ENCODE data around the gene TOP2B.

Gene TOP2B

DNA sequence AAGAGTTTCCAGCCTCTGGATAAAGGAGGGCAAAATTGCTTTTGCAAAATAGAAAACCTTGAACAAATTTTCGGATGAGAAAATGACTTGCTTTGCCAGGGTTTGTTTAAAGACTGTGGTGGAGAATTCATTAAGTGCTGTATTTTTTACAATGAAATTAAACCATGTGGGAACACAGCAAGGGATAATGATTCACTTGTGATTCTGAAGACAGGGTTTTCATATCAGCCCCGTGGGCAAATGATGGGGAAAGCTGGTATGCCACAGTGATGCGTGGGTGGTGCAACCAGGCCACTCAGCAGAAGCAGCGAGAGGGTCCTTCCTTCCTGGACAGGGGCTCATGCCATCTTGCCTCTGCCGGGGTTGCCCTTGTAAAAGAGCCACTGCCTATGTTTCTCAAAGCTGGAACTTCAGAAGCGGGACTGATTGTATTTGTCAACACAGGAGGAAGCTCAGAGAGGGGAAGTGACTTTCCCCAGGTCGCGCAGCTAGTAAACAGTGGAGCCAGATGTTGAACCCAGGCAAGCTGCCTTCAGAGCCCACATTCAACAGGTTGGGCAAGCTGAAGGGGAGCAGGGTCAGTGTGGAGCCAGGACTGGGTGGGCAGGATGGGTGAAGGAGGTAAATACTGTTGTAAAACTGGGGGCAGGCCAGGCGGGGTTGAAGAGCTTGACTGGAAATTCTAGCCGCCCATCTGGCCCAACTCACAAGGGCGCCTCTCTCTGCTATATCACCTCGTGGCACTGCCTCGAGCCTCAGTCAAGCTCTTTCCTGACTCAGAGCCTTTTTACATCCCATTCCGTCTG lies 79.1 kb downstream of the TOP2B start:
- no peak for DNase-seq

DNA sequence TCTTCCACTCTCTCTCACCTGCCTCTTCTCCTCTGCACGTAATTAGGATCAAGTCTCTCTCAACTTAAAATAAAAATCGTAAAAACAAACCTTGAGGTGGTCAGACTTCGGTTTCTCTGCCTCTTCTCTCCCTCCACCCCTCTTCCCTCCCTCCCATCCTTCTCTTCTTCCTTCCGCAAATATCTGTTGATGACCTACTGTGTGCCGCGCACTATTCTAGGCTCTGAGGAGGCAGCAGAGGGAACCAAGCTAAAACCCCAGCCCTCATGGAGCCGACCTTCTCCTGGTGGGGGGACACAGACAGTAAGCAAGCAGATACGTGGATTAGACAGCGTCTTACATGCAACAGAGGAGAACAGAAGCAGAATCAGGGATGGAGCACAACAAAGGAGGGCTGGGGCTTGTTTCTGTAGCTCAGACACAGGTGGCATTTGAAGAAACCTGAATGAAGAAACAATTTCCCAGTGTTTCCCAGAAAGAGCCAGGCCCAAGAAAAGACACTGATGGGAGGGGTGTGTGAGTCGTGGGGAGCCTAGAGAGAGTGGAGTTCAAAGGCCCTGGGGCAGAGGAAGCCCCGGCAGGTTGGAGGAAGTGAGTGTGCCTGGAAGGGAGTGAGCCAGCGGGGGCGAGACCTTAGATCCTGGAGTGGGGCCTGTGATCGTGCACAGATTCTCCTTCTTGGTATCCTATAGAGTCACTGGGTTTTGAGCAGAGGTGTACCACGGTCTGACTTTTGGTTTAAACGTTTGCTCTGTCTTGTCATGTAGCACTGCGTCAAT lies 80.5 kb downstream of the TOP2B start:
- no peak for DNase-seq

DNA sequence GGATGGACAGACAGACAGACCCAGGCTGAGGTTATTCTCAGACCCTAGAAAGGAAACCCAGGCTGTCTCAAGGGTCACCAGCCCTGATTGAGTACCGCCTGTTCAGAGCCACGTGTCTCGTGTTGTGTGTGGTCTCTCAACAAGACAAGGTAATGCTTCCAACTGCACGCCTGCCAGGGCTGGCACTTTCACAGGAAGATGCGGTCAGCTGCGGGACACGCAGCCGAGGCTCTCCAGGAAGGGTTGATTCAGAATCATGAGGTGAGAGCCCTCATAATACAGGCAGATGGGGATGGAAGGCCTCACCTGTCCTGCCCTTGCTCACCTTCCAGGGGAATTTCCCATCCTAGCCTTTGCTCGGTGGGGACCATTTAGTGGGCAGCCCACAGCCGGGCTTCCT lies 81.4 kb downstream of the TOP2B start:
- no peak for DNase-seq

DNA sequence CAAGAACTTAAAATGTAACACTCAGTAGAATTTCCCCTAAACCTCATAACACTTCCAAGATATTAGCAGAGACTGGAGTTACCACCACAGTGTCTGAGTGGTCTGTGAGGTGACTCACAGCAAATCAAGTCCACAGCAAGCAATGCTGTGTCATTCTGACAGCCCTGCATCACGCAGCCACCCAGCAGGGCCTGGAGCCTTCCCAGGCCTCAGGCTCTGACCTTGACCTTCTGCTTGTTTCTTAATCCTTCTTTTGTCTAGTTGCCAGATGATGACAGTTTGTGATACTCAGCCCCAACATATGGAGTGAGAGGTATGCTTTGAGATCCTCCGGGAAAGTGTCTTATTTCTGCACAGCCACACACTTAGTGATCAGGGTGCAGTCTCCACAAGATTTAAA lies 82.5 kb downstream of the TOP2B start:
- DNase-seq: no peak

DNA sequence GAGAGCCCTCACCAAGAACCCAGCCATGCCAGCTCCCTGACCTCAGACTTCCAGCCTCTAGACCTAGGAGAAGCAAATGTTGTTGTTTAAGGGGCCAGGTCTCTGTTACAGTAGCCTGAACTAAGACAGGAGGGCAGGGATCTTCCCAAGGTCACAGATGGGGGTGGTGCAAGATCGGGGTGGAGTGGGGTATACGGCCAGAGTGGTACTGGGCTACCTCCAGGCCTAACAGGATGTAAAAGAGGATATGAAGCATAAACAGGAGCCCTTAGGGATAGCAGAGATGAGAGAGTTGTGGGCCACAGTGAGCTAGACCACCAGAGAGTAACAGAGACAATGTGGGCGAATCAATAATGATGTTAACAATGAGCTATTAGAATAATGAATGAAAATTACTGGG lies 82.9 kb downstream of the TOP2B start:
- DNase-seq: no peak

DNA sequence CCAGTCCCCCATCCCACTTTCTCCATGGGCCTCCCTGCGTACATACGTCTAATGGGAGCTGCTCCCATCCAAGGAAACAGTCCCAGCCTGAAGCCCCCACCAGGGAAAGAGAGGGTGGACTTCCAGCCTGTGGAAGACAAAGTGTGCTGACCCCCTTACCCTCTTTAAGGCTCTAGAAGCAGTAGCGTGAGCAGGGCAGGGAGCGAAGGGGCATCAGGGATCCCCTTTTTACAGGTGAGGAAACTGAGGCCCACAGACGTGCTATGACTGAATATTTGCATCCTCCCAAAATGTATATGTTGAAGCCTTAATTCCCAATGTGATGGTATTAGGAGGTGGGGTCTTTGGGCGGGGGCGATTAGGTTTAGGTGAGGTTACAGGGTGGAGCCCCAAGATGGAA lies 83.4 kb downstream of the TOP2B start:
- DNase-seq: no peak

DNA sequence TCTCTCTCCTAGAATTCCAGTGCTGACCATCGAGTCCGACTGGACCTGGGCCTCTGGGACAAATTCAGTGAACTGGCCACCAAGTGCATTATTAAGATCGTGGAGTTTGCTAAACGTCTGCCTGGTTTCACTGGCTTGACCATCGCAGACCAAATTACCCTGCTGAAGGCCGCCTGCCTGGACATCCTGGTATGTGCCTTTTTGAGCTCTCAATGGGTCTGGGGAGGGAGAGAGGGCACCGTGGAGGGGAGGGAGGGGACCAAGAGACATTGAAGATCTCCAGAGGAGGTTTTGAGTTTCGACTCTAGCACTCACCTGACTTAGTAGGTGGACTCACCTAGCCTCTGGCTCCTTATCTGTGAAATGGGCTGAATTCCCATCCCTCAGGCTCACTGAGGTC lies 84.2 kb downstream of the TOP2B start:
- DNase-seq: no peak

DNA sequence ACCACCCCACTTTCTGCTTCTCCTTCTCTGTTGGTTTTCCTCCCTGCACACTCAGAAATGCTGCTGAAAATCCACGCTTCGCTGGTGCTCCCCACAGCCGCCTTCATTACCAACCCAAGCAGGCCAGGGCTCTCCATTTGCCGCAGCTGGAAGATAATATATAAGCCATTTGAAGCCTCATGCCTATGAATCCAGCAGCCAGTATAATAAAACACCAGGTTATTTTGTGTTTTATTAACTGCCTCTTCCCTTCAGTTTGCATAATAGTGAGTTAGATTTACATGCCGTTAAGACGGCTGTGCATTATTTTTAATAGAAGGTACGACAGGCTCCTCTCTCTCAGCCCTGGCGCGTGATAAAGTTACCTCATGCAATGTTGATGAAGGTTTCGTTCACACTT lies 86.6 kb downstream of the TOP2B start:
- DNase-seq: no peak

DNA sequence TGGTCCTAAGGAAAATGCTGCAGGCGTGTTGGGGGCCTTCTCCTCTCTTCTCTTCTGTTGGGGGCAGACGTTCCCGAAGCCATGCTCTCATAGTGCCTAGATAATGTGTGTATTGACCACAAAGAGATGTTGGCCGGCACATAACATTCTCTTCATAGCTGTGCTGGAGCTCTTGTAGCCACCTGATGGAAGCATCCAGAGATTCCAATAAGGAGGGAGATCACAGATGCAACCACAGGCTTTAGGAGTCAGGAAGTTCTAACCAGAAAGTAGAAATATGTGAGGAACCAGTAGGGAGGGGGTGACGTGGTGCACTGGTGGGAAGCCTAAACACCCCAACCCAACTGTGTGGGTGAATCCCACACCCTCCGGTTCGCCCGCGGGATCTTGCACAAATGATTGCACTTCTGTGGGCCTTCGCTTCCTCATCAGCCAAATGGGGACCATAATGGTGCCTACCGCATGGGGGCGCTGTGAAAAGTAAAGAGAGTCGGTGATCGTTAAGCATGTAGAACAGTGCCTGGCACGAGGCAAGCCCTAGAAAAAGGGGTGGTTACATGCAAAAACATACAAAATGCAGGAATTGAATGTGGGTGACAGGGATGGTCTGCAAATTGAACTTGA lies 87.8 kb downstream of the TOP2B start:
- no peak for DNase-seq

DNA sequence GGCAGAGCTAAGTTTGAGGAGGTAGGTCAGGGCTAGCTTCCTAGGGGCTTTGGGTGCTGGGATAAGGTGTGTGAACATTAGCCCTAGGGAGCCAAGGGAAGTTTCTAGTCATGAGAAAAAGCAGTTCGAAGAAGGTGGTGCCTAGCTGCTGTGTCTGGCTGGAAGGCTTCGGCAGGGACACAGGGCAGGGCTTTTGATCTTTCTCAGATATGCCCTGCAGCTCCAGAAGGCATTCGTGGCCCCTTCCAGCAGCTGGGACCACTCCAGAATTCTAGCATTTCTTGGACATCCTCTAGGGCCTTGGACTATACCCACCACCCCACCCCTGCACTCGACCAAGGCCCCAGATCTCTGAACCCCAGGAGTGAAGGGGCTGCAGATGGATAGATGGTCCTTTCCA lies 88.6 kb downstream of the TOP2B start:
- no peak for DNase-seq

DNA sequence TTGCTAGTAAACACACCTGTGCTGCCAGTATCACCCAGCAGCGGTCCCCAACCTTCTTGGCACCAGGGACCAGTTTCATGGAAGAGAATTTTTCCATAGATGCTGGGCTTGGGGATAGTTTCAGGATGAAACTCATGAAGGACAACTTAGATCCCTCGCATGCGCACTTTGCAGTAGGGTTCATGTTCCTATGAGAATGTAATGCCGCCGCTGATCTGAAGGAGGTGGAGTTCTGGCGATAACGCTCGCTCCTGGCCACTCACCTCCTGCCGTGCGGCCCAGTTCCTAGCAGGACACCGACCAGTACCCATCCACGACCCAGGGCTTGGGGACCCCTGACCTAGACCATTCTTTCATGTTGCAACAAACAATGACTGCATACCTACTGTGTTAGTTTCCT lies 89.7 kb downstream of the TOP2B start:
- DNase-seq: no peak

DNA sequence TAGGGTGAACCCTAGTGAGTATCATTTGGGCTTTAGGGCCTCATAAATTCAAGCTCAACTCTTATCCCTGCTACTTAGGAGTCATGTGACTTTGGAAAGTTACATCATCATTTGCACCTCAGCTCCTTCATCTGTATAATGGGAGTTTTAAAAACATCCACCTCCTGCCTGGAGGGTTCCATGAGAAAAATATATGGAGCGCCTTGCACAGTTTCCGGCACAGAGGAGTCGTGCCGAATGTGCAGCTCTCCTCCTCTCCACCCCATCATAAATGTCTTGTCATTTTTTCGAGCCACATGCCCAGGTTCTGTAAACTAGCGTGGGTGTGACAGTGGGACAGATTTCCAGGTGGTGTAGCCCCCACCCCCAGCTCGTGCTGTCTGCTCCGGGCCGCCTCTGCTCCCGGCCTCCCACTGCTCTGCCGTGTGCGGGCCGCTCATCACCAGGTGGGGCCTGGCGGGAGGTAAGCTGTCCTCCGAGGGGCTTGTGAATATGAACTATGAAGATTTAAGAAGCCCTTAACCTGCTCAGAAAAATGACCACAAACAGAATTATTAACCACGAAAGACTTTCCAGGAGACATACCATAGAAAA lies 90.4 kb downstream of the TOP2B start:
- DNase-seq: no peak

DNA sequence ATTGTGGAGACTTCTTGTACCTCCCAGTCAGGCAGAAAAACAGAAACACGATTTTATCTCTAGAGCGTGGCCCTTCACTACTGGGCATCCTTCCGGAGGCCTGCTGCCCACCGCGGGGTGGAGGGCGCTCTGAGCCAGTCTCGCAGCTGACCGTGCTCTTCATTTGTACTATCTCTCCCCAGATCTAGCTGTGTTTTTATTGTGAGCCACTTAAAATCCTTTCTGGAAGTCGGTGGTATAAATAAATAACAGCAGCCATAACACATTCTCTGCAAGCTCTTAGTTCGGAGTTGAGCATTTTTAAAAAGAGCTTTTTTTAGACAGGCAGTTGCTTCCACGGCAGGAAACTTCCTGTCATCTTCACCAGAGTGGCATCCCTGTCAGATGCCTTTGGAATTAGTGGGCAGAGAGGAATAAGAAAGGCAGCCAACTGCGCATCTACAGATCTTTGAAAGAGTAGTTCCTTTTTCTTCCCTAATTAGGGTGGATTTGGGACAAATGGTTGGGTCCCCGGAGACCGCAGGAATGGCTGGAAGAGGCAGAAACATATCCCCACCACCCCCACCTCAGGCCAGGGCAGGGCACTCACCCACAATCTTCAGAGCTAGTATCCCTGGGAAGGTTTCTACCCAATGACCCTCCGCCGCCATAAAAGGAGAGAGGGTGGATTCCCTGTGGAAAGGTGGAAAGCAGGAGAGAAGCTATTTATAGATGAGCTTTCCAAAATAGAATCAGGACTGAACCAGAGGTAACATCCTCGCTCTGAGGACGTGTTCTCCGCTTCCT lies 91.1 kb downstream of the TOP2B start:
- DNase-seq: peak in 7 of 56 donors; percentile 11 to 46 (median 31)

DNA sequence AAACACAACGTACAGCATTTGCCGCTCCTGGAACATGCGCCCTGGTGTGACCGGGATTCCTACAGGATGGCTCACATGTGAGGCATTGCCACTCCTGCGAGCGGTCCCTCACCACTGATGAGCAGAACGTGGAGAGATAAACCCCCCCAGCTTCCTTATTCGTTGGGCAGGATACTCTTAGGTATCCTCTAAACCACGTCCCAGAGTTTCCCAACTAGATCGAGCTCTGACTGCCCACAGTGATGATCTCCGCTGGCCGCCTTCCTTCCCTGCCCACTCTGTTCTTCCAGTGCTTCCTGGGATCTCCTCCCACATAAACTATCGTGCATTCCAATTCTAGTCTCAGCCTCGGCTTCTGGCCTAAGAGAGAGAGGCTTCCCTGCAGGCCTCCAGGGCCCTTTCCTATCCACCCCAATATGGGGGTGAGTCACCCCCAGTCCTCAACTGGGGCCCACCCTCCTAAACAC lies 91.8 kb downstream of the TOP2B start:
- DNase-seq: no peak

DNA sequence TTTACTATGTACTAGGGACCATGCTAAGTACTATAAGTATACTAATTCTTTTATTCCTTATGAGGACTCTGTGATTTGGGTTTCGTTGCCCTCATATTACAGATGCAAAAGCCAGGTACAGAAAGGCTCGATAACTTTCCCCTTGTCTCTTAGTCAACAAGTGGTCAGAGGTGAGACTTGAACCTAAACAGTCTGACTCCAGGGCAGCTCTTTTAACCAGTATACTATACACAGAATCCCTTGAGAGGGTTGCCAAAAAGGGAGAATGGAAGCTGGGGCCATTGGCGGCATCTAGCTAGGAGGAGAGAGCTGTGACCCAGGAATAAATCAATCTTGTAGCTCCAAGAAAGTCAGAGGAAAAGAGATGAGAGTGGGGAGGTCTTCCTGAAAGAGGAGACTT lies 92.4 kb downstream of the TOP2B start:
- no peak for DNase-seq

DNA sequence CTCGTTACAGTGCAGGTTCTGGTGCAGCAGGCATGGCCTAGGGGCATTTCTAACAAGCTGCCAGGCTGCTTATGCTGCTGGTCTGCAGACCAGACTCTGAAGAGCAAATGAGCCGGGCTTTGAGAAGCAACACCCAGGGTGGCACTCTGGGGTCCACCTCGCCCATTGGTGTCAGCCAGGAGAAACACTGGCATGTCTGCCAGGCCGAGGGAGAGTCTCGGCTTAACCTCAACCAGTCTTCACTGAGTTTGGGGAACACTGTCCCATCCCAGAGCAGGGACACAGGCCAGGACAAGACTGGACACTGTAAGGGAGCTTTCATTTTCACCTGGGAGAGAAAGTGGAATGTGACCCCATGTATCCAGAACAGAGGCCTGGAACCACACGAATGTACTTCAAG lies 93.4 kb downstream of the TOP2B start:
- DNase-seq: no peak

DNA sequence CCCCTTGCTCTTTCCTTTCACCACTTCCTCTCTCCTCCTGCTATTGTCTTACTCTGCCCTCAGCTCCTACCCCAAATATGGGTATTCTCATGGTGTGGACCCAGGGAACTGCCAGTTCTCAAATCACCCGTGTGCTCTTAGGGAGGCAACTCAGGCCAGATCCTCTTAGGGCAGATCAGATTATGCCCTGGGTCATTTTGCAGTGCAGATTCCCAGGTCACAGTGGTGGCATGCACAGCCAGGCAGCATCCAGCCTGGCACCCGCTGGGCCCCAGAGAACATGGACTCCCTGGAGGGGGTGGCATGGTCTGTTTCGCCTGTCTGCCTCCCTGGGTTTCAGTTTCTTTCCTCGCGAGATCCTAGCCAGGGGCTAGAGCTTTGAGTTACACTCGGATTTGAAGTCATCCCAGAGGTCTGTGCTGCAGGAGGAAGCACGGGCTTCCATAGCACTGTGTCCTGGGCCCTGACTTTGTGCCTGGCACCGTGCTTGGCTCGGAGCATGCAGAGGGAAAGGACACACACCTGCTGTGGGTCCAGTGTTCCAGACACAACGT lies 96.1 kb downstream of the TOP2B start:
- DNase-seq: no peak

DNA sequence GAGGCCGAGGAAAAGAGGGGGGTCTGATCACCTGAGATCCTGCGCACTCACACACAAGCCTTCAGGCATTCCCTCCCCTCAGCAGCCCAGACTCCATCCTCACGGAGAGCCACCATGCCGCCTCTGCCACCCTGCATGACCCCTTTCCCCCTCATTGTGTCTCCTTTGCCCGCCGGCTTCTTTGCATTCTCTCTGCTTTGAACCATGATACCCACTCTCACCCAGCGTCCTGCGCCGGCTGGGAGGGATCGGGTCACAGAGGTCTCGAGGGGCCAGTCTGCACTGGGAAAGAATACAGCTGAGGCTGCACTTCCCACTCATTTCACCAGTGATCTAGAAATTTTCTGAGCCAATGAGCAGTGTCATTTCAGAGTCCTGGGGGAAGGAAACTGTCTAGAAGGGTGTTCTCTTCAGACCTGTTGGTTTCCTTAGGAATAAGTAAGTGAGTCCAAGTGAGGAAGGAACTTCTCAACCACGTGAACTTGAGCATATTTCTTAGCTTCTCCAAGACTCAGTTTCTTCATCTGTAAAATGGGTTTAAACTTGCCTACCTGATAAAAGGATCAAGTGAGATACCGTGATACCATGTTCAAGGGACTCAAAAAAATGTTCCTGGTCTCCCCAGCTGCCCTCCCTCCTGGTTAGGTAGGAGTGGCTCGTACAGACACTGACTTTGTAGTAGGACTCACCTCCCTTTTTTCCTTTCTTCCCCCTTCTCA lies 96.7 kb downstream of the TOP2B start:
- no peak for DNase-seq

DNA sequence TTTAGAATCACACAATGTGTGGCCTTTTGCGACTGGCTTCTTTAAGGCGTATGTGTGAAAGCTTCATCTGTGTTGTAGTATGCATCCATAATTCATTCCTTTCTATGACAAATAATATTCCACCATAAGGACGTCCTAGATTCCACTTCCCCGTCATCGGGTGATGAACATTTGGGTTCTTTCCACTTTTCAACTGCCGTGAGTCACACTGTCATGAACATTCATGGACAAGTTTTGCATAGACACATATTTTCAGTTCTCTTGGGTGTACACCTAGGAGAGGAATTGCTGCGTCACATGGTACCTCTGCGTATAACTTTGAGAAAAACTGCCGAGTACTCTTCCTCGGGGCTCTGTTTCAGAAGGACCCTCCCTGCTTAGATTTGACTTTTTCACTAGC lies 97.3 kb downstream of the TOP2B start:
- peak in 8 of 56 donors; percentile 11 to 69 (median 19) for DNase-seq

DNA sequence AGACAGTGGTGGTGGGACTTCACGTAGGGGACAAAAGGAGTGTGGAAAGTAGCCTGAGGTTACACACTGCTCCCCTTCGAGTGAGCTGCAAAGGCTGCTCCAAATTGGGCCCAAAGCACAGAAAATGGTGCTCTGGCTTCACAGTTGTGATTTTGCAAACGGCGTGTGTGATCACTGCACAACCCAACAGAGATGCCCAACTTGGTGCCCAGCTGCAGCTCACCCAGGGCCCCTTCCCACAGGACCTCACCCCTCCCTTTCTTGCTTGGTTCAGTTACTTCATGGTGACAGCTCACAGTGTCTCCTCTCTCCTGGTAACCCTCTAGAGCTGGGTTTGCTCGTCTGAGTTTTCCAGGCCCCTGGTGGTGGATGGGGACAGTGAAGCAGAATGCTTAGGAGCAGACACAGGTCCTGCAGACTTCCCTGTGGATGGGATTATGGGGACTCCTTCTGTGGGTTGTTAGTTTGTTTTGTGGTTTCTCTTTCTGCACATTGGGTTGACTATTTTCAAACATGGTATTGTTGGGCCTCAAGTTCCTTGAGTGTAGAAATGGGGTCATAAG lies 98.3 kb downstream of the TOP2B start:
- DNase-seq: no peak

Measured in nucleus accumbens (tissue), 56 donors.